GM18526 (cell line): ENCODE measurements around the gene BCO2.

ENCODE experiments used
- POLR2A ChIP-seq: IDR thresholded peaks from 3 replicates; pipeline ENCODE4 v1.6.1; 2011; ENCODE audit not compliant: insufficient read length; ENCODE audit errors: extremely low read depth

BCO2 gene

GRCh38 chr11:112225753-112226061 lies 50.4 kb downstream of the BCO2 start:
- no peak for TF ChIP-seq POLR2A

DNA sequence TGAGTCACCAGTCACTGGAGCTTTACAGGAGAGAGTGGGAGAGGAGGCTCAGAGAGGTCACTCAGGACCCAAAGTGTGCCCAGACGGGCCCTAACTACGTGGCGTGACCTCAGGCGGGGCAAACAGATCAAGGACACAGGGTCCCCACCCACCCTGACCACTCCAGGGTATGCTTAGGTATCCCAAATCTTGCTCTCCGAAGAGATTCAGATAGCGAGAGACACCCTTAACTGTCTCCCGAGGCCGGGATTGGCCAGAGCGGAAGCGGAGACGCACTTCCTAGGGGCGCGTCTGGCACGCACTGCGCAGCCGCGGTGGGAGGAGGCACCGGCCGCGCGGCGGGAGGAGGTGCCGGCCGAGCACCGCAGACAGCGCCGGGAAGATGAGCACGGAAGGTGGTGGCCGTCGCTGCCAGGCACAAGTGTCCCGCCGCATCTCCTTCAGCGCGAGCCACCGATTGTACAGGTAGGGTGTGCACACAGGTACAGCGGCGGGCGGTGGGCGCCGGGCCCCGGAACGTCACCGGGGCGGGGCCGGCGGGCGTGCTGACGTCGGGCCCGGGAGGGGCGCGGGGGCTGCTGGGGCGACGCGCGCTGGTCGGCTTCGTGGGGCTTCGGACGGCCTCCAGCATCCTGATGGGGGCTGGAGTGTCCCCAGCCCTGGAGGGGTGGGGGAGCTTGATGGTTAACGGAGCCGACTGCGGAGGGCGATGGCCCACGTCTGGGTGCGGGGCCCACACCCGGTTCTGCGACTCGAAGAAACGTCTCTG lies 50.9 kb downstream of the BCO2 start, which contains the start of gene PTS:
PTS (plus strand) TSS at position 367 of the 769 bp plus-strand sequence; CDS start at position 383, 16 bp downstream.
- TF ChIP-seq POLR2A = peak; percentile 94

GRCh38 chr11:112226831-112227401 lies 51.6 kb downstream of the BCO2 start:
- no peak for TF ChIP-seq POLR2A

GRCh38 chr11:112227471-112227870 lies 52.2 kb downstream of the BCO2 start:
- TF ChIP-seq POLR2A = no peak

- TF ChIP-seq POLR2A = no peak
Observed at GRCh38 chr11:112228706-112229105, 53.4 kb downstream of the BCO2 start.

DNA sequence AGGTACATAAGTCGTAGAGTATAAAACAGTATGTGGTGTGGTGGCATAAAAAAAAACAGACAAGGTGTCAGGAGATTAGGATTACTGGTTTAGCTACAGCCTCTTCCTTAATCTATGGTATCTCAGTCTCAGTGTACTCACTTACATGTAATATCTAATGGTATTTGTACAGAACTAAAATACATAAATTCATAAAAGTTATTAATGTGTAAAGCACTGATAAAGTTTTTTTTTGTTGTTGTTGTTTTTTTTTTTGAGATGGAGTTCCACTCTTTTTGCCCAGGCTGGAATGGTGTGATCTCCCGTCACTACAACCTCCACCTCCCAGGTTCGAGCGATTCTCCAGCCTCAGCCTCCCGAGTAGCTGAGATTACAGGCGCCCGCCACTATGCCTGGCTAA lies 53.8 kb downstream of the BCO2 start:
- no peak for TF ChIP-seq POLR2A

- TF ChIP-seq POLR2A = no peak
Observed at GRCh38 chr11:112229746-112230433, 54.6 kb downstream of the BCO2 start.

- TF ChIP-seq POLR2A = no peak
Observed at GRCh38 chr11:112231952-112232351, 56.6 kb downstream of the BCO2 start.

DNA sequence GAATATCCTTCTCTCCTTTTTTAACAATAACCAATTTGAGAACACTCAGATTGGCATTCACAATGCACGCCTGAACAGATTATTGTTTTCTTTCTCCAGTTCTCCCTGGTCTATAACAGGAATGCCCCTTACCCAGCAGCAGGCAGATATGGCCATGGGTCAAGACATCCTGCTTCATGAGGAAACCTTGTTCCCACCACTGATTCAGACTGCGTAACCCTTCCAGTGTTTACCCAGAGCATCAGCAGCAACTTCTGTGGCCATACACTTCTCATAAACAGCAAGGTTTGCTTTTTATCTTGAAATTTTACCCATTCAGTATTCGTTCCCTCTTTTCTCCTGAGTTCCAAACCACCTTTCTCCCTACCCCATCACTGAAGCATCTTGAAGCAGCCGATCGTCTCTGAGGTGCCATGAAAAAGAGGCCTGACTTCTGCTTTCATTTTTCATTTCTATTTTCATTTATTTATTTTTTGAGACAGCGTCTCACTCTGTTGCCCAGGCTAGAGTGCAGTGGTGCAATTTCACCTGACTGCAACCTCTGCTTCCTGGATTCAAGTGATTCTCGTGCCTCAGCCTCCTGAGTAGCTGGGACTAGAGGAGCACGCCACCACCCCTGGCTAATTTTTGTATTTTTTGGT lies 60.6 kb downstream of the BCO2 start:
- TF ChIP-seq POLR2A = no peak

DNA sequence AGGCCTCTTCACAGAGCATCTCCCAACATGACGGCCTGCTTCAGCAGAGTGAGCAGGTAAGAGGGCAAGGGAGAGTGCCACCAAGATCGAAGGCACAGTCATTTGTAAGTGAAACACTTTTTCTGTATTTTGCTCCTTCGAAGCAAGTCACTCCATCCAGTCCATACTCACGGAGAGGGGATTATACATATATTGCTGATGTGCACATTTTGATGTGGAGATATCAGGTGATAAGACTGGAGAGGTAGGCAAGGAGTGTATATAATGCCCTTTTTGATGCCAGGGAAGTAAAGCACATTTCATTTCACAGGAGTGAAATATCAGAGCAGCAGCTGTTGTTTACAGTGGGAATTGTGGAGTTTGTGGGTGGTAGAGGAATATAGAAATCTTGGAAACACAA lies 62.1 kb downstream of the BCO2 start:
- TF ChIP-seq POLR2A = no peak

- no peak for TF ChIP-seq POLR2A
Observed at GRCh38 chr11:112238041-112238440, 62.7 kb downstream of the BCO2 start.

GRCh38 chr11:112241486-112241885 lies 66.2 kb downstream of the BCO2 start:
- TF ChIP-seq POLR2A = no peak

GRCh38 chr11:112247201-112247600 lies 71.9 kb downstream of the BCO2 start:
- TF ChIP-seq POLR2A = no peak

- TF ChIP-seq POLR2A = no peak
Observed at GRCh38 chr11:112248201-112248600, 72.9 kb downstream of the BCO2 start.

DNA sequence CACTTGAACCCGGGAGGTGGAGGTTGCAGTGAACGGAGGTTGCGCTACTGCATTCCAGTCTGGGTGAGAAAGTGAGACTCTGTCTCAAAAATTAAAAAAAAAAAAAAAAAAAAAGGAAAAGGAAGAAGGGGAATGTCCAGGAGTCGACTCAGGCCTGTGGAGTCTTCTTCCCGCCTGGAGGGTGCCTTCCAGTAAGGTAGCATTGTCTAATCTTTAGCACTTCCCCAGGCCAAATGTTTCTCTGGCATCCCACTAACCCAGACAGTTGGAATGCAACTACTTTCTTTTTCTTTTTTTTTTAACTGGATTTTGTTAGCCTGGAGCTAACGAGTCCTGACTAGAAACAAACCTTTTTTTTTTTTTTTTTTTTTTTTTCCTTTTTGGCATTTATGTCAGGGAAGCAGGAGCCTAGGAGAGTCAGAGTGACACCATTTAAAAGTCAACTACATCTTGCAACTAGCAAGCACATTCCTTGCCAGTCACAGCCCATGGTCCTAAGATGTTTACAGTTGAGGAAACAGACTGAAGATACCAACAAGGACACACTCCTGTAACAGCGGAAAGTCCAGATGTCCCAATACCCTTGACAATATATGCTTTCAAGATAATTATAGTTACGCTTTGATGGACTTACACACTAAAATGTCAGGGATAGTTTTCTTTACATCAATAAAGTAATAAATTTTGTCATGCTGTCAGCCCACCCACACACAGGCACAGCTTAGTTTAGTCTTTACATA lies 74.7 kb downstream of the BCO2 start:
- TF ChIP-seq POLR2A = no peak

DNA sequence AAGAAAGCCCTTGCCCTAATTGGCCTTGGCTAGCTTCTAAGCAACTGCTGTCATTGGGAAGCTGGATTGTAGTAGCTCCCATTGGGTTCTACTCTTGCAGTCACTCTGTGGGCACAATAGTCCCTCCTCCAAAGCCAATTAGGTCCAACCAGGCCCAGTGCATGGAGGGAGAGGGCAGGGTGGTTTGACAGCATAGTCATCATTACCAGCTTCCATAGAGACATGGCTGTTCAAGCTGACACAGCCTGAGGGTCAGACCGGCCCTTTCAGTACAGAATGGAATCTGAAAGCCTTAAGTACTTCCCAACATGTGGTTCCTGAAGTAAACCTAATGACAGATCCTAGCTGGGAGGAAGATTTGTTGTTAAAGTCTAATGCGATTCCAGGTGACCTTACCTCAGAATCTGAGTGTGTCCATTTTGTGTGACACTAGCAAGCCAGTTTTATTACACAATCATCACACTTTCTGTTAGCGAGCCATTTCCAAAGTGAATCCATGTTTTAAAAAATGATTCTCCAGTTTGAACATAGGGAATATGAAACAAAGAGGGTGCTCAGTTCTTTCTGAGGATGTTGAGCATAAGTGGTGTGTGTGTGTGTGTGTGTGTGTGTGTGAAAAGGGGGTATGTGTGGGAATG lies 78.4 kb downstream of the BCO2 start:
- no peak for TF ChIP-seq POLR2A
